ENCODE results near the gene JMJD8.

JMJD8 gene

DNA sequence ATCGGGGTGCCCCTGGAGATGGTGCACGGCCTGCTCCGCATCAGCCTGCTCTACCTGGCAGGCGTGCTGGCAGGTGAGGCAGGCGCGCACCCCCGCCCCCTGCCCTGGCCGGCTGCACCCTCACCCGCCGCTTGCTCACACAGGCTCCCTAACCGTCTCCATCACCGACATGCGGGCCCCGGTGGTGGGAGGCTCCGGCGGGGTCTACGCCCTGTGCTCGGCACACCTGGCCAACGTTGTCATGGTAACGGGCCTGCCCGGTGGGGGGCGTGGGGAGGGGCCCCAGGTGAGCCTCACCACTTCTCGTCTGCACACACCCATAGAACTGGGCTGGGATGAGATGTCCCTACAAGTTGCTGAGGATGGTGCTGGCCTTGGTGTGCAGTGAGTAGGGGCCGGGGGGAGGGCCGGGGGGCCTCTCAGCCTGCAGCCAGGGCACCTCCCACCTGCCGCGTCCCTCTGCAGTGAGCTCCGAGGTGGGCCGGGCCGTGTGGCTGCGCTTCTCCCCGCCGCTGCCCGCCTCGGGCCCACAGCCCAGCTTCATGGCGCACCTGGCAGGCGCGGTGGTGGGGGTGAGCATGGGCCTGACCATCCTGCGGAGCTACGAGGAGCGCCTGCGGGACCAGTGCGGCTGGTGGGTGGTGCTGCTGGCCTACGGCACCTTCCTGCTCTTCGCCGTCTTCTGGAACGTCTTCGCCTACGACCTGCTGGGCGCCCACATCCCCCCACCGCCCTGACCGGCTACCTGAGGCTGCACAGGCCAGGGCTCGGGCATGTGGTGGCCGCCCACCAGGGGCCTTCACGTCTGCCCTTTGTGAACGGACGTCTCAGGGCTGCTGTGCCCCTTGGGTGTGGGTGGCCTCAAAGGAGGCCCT is 6.6 kb downstream of the JMJD8 start:
- H3K4me3 ChIP-seq (ENCODE audit: low read depth, low read length), result no peak overlapping the region
- TF ChIP-seq, protein P1, sequence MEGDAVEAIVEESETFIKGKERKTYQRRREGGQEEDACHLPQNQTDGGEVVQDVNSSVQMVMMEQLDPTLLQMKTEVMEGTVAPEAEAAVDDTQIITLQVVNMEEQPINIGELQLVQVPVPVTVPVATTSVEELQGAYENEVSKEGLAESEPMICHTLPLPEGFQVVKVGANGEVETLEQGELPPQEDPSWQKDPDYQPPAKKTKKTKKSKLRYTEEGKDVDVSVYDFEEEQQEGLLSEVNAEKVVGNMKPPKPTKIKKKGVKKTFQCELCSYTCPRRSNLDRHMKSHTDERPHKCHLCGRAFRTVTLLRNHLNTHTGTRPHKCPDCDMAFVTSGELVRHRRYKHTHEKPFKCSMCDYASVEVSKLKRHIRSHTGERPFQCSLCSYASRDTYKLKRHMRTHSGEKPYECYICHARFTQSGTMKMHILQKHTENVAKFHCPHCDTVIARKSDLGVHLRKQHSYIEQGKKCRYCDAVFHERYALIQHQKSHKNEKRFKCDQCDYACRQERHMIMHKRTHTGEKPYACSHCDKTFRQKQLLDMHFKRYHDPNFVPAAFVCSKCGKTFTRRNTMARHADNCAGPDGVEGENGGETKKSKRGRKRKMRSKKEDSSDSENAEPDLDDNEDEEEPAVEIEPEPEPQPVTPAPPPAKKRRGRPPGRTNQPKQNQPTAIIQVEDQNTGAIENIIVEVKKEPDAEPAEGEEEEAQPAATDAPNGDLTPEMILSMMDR (IDR thresholded peaks at IDR 0.05; ENCODE audit: borderline replicate concordance, insufficient read depth, low read depth, low read length), result no peak

DNA sequence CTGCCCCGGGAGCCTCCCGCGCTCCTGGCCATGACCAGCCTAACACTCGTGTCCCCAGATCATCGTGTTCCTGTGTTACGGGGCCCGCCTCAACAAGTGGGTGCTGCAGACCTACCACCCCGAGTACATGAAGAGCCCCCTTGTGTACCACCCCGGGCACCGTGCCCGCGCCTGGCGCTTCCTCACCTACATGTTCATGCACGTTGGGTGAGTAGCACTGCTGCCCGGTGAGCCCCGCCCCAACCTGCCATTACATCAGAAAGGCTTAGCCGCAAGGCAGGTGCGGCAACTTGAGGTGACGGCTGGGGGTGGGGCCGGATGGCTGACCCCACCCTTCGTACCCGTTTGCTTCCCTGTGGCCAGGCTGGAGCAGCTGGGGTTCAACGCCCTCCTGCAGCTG is 7.2 kb downstream of the JMJD8 start:
- H3K4me3 ChIP-seq (ENCODE audit: low read depth, low read length), result no peak overlapping the region
- TF ChIP-seq, protein P1 (IDR thresholded peaks at IDR 0.05; ENCODE audit: borderline replicate concordance, insufficient read depth, low read depth, low read length), result no peak

DNA sequence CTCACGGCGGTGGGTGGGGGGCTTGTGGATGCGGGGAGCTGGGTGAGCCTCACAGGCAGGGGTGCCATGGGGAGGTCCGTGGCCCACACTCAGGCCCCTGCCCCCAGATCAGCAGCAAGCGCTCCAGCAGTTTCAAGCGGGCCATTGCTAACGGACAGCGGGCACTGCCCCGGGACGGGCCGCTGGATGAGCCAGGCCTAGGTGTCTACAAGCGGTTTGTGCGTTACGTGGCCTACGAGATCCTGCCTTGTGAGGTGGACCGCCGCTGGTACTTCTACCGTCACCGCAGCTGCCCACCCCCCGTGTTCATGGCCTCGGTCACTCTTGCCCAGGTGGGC is 7.6 kb downstream of the JMJD8 start:
- TF ChIP-seq, protein P1 (IDR thresholded peaks at IDR 0.05; ENCODE audit: borderline replicate concordance, insufficient read depth, low read depth, low read length), result no peak
- no peak overlapping the region for H3K4me3 ChIP-seq (ENCODE audit: low read depth, low read length)

DNA sequence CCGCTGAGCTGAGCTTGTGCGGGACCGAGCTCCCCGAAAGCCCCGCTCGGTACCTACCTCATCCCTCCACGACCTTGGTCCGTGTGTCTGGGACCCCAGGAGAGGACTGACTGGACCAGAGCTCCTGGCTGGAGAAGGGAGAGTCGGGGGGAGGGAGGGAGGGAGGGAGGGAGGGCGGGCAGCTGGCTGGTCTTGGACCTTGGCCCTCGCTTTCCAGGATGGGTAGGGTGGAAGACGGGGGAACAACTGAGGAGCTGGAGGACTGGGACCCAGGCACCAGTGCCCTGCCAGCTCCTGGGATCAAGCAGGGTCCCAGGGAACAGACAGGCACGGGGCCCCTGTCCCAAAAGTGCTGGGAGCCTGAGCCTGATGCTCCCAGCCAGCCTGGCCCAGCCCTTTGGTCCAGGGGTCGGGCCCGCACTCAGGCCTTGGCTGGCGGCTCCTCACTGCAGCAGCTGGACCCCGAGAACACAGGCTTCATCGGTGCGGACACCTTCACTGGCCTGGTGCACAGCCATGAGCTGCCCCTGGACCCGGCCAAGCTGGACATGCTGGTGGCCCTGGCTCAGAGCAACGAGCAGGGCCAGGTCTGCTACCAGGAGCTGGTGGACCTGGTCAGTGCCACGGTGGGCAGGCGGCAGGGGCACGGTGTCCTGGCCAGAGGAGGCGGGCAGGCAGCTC is 8.1 kb downstream of the JMJD8 start:
- TF ChIP-seq, protein P1 (IDR thresholded peaks at IDR 0.05; ENCODE audit: borderline replicate concordance, insufficient read depth, low read depth, low read length), result no peak
- no peak overlapping the region for H3K4me3 ChIP-seq (ENCODE audit: low read depth, low read length)

DNA sequence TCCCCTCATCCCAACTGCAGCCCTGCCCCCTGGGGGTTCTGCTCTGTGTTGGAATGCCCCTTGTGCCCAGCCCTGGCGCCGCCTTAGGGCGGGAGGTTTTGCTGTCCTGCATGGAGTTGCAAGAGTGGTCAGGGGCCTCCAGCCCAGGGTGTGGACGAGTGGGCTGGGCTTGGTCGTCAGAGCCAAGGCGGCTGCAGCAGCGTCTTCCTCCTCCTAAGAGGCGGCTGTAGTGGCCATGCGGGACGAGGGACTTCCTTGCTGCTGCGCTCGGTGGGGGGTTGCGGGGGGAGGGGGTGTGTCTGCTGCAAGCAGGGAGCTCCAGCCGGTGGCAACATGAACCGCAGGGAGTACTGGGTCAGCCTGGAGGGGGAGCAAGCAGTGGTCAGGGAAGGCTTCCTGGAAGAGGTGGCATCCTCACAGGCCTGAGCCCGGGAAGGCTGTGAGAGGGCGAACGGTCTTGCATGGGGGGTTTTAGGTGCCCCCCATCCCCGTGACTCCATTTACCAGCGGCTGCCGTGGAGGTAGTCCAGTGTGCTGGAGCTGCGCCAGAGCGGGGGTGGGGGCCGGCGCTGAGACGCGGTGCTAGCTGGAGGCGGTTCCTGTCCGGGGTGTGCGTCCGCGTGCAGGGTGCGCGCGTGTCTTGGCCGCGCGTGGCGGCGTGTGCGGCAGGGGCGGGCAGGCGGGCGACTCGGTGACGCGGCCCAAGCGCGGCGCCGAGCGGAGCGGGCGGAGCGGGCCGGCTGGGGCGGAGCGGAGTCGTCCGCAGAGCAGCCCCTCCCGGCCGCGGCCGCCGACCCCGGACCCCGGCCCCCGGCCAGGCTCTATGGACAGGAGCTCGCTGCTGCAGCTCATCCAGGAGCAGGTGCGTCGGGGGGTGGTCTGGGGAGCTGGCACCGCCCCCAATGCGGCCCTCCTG is 8.9 kb downstream of the JMJD8 start, which contains the start of gene RHBDL1:
RHBDL1 (plus strand) TSS at position 704 of the 916 bp plus-strand sequence; CDS start at position 824, 120 bp downstream.
- TF ChIP-seq, protein P1 (IDR thresholded peaks at IDR 0.05; ENCODE audit: borderline replicate concordance, insufficient read depth, low read depth, low read length), result no peak
- no peak within 1 kb of the TSS for H3K4me3 ChIP-seq (ENCODE audit: low read depth, low read length)

DNA sequence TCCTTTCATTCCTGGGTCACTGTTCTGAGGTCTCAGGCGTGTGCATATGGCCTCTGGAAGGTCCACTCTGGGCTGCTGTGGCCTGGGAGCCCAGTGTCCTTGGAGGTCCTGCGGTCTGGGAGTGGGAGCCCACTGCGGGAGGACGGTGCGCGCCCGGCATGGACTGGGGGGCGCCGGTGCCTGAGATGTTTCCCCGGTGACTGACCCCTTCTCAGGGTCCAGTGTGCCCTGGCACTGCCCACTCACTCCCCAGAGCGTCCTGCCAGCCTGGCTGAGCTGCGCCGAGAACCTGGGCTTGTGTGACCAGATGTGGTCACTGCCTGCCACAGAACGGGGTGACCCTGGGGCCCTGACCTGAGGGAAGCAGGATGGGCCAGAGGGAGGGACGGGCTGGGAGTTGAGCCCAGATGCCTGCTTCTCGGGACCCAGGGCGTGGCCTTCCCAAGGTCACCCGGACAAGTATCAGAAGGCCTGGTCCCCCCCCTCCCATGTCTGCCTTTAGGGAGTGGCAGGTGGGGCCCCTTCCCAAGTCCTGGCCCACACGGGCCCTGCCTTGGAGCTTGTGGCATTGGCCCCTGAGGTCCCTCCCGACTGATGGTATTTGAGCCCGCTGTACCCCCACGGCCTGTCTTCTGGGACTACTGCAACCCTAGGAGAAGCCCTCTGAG is 9.8 kb downstream of the JMJD8 start:
- TF ChIP-seq, protein P1 (IDR thresholded peaks at IDR 0.05; ENCODE audit: borderline replicate concordance, insufficient read depth, low read depth, low read length), result no peak

More for the DNA sequence above, 9.8 kb downstream of the JMJD8 start:
- H3K4me3 ChIP-seq (ENCODE audit: low read depth, low read length), result no peak overlapping the region

Measured in GM12875 (cell line).